ENCODE measurements around the gene DUS2.
A peak's percentile ranks its signal among the peaks of the same experiment; 100 is the strongest.
"Not testable (repeated sequence)": the region's sequence is repeated elsewhere in the genome, so short reads cannot be mapped to it uniquely, and the experiment has no call there.

DUS2 gene
- 14.2 to 14.6 reads per million in 2 donors for total RNA-seq

- DNase-seq, result peak; percentile 91
Measured at GRCh38 chr16:68022728-68023537, at the start of gene DUS2, which contains the start of gene DDX28. TSS of gene DUS2 (plus strand) at chr16:68023284. CDS start at chr16:68038024, 14,740 bp downstream. TSS of gene DDX28 (minus strand) at chr16:68023232. CDS start at chr16:68023202, 30 bp downstream.

- DNase-seq, result no peak
Measured at GRCh38 chr16:67975321-67976105, 47.6 kb upstream of the DUS2 start.

DNA sequence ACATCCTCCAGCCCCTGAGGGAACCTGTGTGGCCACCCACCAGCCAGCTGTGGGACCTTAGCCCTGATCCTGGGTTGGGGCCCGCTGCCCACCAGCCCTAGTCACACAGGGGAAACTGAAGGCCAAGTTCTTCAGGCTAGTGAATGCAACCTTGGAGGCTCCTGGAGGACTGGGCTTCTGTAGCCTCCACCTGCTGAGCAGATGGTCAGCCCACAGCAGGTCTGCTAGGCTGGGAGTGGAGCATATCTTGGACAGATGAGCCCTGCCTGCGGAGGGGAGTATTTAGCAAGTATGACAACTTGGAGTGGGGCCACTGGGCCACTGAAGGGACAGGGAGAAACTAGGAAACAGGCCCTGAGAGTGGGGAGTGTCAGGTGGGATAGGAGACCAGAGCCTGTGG lies 46.9 kb upstream of the DUS2 start:
- no peak for DNase-seq

- DNase-seq, result no peak
Measured at GRCh38 chr16:67977005-67977404, 46.1 kb upstream of the DUS2 start.

GRCh38 chr16:67977469-67978227 lies 45.4 kb upstream of the DUS2 start:
- no peak for DNase-seq

GRCh38 chr16:67979955-67980678 lies 43.0 kb upstream of the DUS2 start, which contains the start of gene DPEP3:
TSS of gene DPEP3 (minus strand) at chr16:67980499. CDS start at chr16:67980380, 119 bp downstream.
- no peak for DNase-seq

- no peak for DNase-seq
Measured at GRCh38 chr16:67982011-67982696, 40.9 kb upstream of the DUS2 start.

DNA sequence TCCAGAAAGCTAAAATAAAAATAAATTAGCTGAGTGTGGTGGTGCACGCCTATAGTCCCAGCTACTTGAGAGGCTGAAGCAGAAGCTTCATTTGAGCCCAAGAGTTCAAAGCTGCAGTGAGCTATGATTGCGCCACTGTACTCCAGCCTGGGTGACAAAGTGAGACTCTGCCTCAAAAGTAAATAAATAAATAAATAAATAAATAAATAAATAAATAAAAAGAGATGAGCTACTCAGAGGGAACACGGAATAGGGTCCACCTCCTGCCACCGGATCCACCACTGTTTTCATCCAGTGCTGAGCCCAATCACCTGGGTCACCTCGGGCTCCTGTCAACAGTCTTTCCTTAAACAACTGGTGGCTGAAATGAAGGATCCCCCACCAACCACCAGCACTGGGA lies 36.1 kb upstream of the DUS2 start:
- no peak for DNase-seq

DNA sequence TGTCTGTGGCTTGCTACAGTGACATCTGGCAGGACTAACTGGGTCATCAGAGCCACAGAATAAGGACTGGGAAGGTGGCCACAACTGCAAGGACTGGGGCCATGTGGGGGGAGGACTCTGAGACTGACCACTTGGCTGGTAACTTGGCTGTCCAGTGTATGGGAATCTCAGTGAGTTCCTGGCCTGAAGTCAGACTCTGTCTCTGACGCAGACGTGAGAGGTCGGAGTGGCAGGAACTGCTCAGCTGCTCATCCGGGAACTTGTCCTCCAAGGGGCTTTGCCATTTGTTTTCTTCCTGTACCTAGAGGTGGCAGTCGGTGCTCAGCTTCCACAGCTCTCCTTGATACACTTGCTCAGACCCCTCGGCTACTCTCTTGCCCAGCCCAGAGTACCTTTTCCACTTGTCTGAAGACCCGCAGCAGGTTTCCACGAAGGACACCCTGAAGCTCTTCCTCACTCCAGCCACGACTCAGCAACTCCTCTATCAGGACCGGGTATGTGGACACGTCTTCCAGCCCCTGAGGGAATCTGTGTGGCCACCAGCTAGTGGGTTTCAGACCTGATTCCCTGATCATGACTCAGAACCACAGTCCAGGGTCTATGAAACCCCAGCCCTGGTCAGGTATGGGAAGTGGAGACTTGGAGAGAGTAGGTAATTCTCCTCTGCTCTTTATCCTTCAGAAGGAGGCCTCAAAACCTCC lies 35.5 kb upstream of the DUS2 start:
- DNase-seq, result no peak

DNA sequence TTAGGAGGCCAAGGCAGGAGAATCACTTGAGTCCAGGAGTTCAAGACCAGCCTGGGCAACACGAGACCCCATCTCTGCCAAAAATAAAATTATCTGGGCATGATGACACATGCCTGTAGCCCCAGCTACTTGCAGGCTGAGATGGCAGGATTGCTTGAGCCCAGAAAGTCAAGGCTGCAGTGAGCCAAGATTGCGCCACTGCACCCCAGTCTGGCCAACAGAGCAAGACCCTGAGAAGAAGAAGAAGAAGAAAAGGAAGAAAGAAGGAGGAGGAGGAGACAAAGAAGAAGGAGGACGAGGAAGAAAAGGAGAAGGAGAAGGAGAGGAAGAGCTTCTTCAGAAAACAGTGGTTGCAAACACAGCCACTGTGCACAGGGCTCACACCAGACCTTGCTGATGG lies 34.4 kb upstream of the DUS2 start:
- no peak for DNase-seq

DNA sequence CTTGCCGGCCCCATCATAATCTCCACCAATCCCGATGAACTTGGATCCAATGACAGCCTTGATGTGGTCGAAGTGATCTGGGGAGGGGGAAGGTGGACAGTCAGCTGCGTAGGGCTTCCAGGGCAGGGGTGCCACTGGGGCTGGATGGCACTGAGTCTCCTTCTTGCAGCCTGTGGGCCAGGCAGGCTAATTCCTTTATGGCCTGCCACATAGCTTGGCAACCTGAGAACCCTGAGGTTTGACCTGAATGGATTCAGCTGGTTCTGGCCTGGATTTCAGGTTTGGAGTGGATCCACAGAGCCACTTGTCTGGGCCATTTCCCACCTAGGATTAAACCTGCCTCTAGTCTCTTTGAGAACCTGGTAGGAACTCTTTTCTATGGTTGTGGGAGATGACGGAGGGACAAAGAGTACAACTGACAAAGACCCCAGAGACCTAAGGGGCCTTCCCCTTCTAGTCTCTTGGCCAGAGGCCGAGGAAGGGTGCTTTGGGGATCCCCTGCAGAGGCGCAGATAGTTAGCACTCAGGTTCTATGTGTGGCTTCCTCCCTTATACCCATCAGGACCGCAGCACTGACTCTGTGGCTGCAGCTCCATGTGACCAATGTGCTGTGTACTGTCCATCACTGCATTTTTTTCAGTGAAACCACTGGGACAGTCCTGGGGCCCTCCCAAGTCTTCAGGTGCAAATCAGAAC lies 33.6 kb upstream of the DUS2 start:
- no peak for DNase-seq

- DNase-seq, result no peak
Measured at GRCh38 chr16:67990018-67990386, 33.1 kb upstream of the DUS2 start.

- no peak for DNase-seq
Measured at GRCh38 chr16:67992661-67993206, 30.4 kb upstream of the DUS2 start.

DNA sequence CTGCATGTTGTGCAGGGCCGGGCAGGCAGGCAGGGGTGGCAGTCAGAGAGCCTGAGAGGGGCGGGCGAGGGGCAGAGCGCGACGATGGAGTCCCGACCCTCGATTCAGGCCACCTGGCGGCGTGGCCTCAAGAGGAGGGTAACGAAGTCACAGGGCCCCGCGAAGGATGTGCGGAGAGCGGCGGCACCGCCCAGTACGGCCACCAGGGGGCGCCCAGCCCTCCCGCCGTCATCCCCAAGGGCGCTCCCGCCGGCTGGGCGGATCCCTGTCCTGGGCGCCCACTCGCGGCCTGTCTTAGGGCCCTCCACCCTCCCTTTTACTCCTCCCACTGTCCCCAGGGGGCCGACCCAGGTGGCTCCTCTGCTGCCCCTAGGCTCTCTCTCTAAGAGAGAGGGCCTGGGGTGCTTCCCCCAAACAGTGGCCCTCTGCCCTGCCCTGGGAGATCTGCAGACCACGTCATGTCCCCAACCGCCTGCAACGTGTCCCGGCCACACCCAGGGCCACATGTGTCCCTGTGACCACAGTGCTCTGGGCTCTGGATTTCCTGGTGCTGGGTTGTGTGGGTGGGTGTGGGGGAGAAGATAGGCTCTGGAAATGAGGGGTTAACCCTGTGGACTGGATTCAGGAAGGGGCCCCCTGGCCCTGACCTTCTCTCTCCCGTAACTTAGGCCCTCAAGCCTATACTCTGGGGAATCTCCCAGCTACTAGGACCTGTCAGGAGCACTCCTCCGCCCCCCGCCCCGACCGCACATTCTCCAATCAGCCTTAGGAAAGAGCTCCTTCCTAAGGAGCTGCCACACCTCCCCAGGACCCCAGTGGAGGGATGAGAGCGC lies 29.7 kb upstream of the DUS2 start:
- peak; percentile 68 for DNase-seq

DNA sequence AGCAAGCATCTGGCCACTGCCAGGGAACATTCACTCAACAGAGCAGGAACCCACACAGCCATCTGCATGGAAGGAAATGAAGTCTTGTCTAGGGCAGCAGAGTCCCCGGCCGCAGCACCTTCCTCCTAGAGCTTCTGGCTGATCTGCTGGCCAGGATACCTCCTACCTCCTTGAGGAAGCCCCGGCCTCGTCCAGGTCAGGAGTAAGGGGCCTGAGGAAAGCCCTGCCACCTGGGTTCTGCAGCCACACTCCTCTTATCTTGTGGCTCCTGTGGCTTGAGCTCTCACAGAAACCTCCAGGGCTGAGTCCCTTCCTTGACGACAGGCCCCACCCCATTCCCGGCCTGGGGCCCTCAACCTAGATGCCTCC lies 29.1 kb upstream of the DUS2 start:
- DNase-seq, result not testable (repeated sequence)

DNA sequence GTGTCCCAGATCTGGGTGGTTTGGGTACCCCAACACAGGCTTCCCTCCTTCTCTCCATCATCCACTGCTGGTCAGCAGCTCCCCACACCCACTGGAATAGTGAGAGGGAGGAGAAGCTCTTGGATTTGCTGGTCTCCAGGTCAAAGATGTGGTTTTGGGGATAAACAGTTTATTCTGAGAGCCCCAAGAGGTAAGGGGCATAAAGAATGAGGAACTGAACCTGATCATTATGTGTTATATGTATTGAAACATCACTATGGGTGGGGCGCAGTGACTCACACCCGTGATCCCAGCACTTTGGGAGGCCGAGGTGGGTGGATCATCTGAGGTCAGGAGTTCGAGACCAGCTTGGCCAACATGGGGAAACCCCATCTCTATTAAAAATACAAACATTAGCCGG lies 27.7 kb upstream of the DUS2 start:
- no peak for DNase-seq

DNA sequence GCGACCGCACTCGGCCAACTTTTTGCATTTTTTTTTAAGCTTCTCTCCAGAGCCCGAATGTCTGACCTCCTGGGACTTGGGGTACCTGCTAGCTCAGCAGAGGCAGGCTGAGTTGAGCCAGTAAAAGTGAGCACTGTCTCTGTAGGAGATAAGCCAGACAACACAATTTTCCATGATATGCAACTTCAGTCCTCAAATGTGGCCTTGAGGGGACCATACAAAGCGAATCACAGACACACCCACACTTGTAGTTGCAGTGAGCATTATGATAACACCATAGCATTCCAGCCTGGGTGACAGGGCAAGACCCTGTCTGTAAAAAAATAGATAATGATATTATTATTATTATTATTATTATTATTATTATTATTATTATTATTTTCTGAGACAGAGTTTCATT lies 26.4 kb upstream of the DUS2 start:
- no peak for DNase-seq

- DNase-seq, result not testable (repeated sequence)
Measured at GRCh38 chr16:67998231-67998778, 24.8 kb upstream of the DUS2 start.

Data from activated gamma-delta T cell (primary cell).